Tibial nerve (tissue), 4 donors: Measurements from ENCODE around the gene HBZ.
"Not testable (repeated sequence)": the region's sequence is repeated elsewhere in the genome, so short reads cannot be mapped to it uniquely, and the experiment has no call there.

ENCODE experiments used
- CTCF ChIP-seq, 5 experiments: fragments of 200-600 bp in 3 of 5; fragments of 450-650 bp in 2 of 5; sonication (generic) in 3 of 5; IDR thresholded peaks; one replicate each; pipeline ENCODE4 v1.5.1; 2016 to 2019; ENCODE audit warnings: antibody characterized with exemption in 5 of 5, mild to moderate bottlenecking in 3 of 5, moderate library complexity in 2 of 5
- EP300 ChIP-seq, 2 donors: sonication (generic); formaldehyde crosslinking; IDR thresholded peaks; one replicate each; pipeline ENCODE4 v1.6.1; 2017; ENCODE audit warnings: antibody characterized with exemption in 2 of 2, mild to moderate bottlenecking in 1 of 2

GRCh38 chr16:170088-170507 is 17.7 kb downstream of the HBZ start:
- not testable (repeated sequence) for TF ChIP-seq CTCF, EP300 (IDR thresholded peaks at IDR 0.05)
